Measurements from ENCODE around the gene ASPM. TPM values are rescaled to one million over a fixed set of nuclear protein-coding genes. Genes with fewer than 3 reads are reported as not detected.

ASPM gene
- total and polyA plus RNA-seq, 2 of the 4 experiments (the other 2 are of a cell fraction) = 7.1 to 27.8 TPM

GRCh38 chr1:197092491-197093023 lies 53.9 kb downstream of the ASPM start:
- no peaks in the 10 kb centered on the region for H4K20me1 ChIP-seq (ENCODE audit: insufficient read depth, low read length)
- no peak overlapping the region for H3K18ac ChIP-seq (ENCODE audit: low read depth, low read length)
- ChIA-PET CTCF (no interaction called here), POLR2A (ENCODE audit: unreplicated experiment) (no interaction called here)
- dilution Hi-C loops (cut with HindIII; ENCODE audit: low sequenced_read_pairs, unreplicated experiment) (no loop called here), in situ Hi-C loops (cut with MboI; ENCODE audit: low sequenced_read_pairs) (no loop called here), intact Hi-C loops (cut with micrococcal nuclease) (no loop called here)
- no TSS peak for BruUV-seq (replicated peaks)
- H4K91ac ChIP-seq (ENCODE audit: insufficient read depth, low read depth, low read length) = no peak overlapping the region
- no peak overlapping the region for H3K4ac ChIP-seq (ENCODE audit: low read depth, low read length)
- H3K27ac ChIP-seq (ENCODE audit: insufficient read depth, low read length) = no peak overlapping the region
- no peak overlapping the region for H3K4me2 ChIP-seq (ENCODE audit: low read depth, low read length)
- H4K8ac ChIP-seq (ENCODE audit: low read depth in 2 of 2, low read length in 2 of 2) = no peak overlapping the region
- ATAC-seq (ENCODE audit: low read depth) (no peak), DNase-seq (no peak)
- H3K4me3 ChIP-seq (ENCODE audit: insufficient read depth, low read depth, low read length) = no peak overlapping the region
- no CpG with 5 or more reads among the region's 1 CpG for WGBS, 2 experiments (ENCODE audit: extremely low coverage in 2 of 2, insufficient read length in 1 of 2)
- no peak overlapping the region for H2BK20ac ChIP-seq (ENCODE audit: low read depth, low read length)
- H2AK9ac ChIP-seq (replicated peaks; ENCODE audit: low read depth, low read length, poor library complexity) = no peak overlapping the region
- no peak overlapping the region for H2AFZ ChIP-seq (replicated peaks; ENCODE audit: low read length, poor library complexity)
- H3K4me1 ChIP-seq (ENCODE audit: control insufficient read depth, insufficient read depth, low read length) = 0 out of 2 replicates have a peak, but pooled peaks cover 1% of the 10 kb centered on the region
- no peak overlapping the region for H3K23ac ChIP-seq (ENCODE audit: low read depth, low read length)
- H3K9me1 ChIP-seq (ENCODE audit: insufficient read depth, low read length) = no peaks in the 10 kb centered on the region
- no peaks in the 10 kb centered on the region for H3K36me3 ChIP-seq (ENCODE audit: control insufficient read depth, insufficient read depth, low read length)
- no peaks in the 10 kb centered on the region for H3K27me3 ChIP-seq (ENCODE audit: control insufficient read depth, insufficient read depth, low read length)
- no peak overlapping the region for H3K9ac ChIP-seq (ENCODE audit: low read depth, low read length)
- H3K56ac ChIP-seq (ENCODE audit: extremely low read depth, insufficient read depth, low read length) = no peak overlapping the region
- H2BK5ac ChIP-seq (ENCODE audit: low read depth, low read length, poor library complexity, severe bottlenecking) = no peak overlapping the region
- no peaks in the 10 kb centered on the region for H3K79me1 ChIP-seq (ENCODE audit: low read depth in 1 of 2, low read length in 2 of 2)
- H3K9me3 ChIP-seq (ENCODE audit: control insufficient read depth, insufficient read depth, low read length) = no peaks in the 10 kb centered on the region
- no peak overlapping the region for H3K14ac ChIP-seq (replicated peaks; ENCODE audit: low read depth, low read length)
- no peak overlapping the region for H2AK5ac ChIP-seq (ENCODE audit: low read depth, low read length)
- H2BK15ac ChIP-seq (ENCODE audit: low read depth, low read length) = no peak overlapping the region
- no peak overlapping the region for H4K5ac ChIP-seq (ENCODE audit: low read depth, low read length)
- H2BK120ac ChIP-seq (ENCODE audit: low read depth, low read length) = no peak overlapping the region
- TF ChIP-seq USF2 (IDR thresholded peaks at IDR 0.05; ENCODE audit: low read depth, low read length) (no peak), SMC3 (IDR thresholded peaks at IDR 0.05; ENCODE audit: low read depth, low read length) (no peak), FOS (IDR thresholded peaks at IDR 0.05; ENCODE audit: low read depth, low read length) (no peak), CHD1 (IDR thresholded peaks at IDR 0.05; ENCODE audit: low read depth, low read length) (no peak), MAZ (IDR thresholded peaks at IDR 0.05; ENCODE audit: borderline replicate concordance, low read depth, low read length) (no peak), CTCF (conservative IDR thresholded peaks at IDR 0.05; ENCODE audit: low read depth, low read length) (no peak), RAD21 (IDR thresholded peaks at IDR 0.05; ENCODE audit: low read length) (no peak), RCOR1 (IDR thresholded peaks at IDR 0.05; ENCODE audit: insufficient replicate concordance, low read length) (no peak), POLR2A (IDR thresholded peaks at IDR 0.05; ENCODE audit: low read depth, low read length) (no peak), BHLHE40 (IDR thresholded peaks at IDR 0.05; ENCODE audit: low read depth, low read length) (no peak), RFX5 (IDR thresholded peaks at IDR 0.05; ENCODE audit: low read depth, low read length) (no peak), ELK1 (IDR thresholded peaks at IDR 0.05; ENCODE audit: borderline replicate concordance, low read depth, low read length) (no peak), CEBPB (IDR thresholded peaks at IDR 0.05; ENCODE audit: low read depth, low read length) (no peak), MAFK (IDR thresholded peaks at IDR 0.05; ENCODE audit: low read depth, low read length) (no peak), MXI1 (IDR thresholded peaks at IDR 0.05; ENCODE audit: borderline replicate concordance, low read depth, low read length) (no peak), NFE2L2 (IDR thresholded peaks at IDR 0.05; ENCODE audit: low read depth, low read length) (no peak)

All from IMR-90 (cell line).